Renal cortex interstitium (tissue), 3 donors: ENCODE results near the gene ERAP2. TPM values are rescaled to one million over a fixed set of nuclear protein-coding genes. Genes with fewer than 3 reads are reported as not detected.

Source experiments
- polyA plus RNA-seq, 3 donors: library from polyadenylated mRNA; unstranded; fragments of 120-200 nt; gene quantifications; one replicate each; pipeline ENCODE4 v1.2.1, GENCODE V29; 2013; ENCODE audit not compliant: insufficient read length in 3 of 3

Gene ERAP2
- polyA plus RNA-seq, 3 donors = 4.0 to 17.7 (median 13.8) TPM

Other genes starting within 250 kb of the ERAP2 start
- 100 to 1,000 TPM; 124 to 156 (median 136) TPM for gene CAST, start 214.1 kb upstream of the ERAP2 start, polyA plus RNA-seq
- gene ERAP1, start 68.6 kb upstream of the ERAP2 start, polyA plus RNA-seq = 10 to 100 TPM; 46.2 to 86.9 (median 58.3) TPM
- 10 to 100 TPM; 23.4 to 28.4 (median 25.1) TPM for gene LNPEP, start 59.6 kb downstream of the ERAP2 start, polyA plus RNA-seq